ENCODE measurements around the gene TMEM123. TPM values are rescaled to one million over a fixed set of nuclear protein-coding genes. Genes with fewer than 3 reads are reported as not detected.

TMEM123 gene
- polyA plus RNA-seq, 3 donors, result 210 to 283 (median 274) TPM

DNA sequence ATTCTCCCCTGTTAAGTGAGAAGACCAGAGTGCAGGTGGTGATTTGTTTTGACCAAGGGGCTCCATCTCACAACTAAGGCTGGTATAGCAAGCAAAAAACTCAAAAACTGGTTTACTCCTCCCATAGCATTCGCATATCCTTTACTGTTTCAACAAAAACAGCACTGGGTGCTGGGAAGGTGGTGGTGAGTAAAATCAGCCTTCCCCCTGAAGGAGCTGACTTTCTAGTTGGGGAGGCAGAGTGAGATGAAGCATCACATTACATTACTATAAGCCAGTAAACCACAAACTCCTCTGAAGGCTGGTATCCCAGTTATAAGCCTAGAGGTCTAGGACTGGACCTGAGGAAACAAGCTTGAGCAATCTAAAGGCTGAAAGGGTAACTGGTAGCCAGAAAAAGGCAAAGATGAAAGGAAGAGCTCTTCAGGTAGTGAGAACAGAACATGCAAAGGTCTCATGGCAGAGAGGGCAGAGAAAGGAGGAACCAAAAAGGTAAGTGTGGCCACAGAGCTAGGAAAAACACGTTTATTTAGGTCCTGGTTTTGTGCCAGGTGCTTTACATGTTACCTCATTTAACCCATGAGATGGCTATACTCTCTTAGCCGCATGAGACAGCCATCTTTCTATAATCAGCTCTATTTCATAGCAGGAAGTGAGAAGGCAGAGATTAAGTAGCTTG is 22.3 kb downstream of the TMEM123 start:
- no peak for DNase-seq

DNA sequence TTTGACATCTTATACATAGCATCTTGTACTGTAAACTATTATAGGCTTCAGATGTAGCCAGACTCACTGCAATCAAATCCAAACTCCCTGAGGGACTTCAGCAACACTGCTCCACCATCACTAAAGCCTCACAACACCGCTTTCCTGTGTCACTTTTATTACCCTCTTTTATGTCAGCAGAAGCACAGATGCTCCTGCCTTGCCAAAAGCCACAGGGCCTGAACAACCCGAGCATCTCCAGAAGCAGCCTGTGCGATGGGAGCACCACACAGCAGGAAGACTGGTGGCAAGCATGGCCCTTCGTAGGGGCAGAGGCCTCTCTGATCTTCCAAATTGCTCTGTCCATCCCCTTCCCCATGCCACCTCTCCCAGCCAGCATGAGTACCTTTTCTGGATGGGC is 22.9 kb downstream of the TMEM123 start:
- no peak for DNase-seq

DNA sequence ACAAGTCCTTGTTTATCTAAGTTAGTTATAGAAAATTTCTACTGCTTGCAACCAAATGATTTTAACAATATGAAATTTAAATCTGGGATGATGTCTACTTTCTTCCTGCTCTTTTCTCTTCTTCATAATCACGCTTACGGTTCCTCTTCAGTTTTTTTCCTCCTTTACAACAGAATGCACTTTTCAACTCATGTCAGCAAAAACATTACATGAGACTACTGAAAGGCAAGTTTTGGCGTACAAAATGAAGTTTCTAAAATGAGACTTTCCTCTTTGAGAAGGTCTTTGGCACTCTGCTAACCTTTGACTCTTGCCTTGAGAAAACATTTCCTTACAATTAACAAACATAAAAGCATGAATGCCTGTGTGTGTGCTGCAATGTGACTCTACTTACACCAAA is 23.3 kb downstream of the TMEM123 start:
- no peak for DNase-seq

DNA sequence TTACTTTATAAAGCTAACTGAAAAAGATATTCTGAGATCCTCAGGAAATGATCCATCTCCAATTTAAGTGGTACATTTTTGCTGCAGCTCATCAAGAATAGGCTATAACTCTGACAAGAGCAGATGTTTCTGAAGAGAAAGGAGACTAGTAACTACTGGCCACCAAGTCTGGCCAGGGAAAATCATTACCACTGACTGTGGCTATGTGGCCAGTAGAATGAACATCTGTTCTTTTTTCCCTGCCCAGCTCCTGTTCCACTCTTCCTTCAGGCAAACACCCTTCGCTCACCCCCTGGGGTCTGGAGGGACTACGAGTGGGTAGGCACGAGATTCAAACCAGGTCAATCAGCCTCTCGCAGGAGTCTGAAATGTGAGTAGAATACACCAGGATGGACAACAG is 23.9 kb downstream of the TMEM123 start:
- DNase-seq, result no peak

DNA sequence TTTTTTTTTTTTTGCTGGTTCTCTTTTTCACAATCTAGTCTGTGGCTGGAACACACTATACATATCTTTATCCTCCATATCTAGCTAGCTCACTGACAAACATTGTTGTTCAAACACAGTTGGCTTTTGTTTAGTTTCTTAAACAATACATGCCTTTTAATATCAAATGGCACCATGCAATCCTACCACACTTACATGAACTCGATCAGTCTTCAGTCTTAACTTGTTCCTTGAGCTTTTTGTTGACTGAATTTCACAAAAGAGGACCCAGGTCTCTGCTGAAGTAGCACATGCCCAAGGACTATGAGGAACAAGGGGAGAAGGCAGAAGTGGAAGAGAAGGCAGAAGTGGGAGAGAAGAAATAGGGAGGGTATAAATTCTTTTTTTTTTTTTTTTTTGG is 25.5 kb downstream of the TMEM123 start:
- DNase-seq, result no peak

DNA sequence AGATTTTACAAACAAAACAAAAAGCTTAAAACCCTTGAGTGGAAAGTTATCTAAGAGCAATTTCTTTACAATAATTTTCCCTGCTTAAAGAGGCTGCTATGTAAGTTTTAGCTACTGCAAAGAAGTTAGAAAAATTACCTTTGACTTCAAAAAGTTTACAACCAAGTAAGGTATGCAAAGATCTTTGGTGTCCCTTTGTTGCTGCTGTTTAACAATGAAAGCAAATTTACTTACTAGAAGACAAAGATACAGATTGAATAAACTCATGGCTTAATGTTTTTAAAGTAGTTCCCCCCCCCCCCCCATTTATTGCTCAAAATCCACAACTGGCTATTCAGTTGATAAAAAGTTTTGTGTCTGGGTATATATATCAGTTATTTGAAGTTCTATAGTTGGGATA is 26.0 kb downstream of the TMEM123 start:
- DNase-seq, result no peak

DNA sequence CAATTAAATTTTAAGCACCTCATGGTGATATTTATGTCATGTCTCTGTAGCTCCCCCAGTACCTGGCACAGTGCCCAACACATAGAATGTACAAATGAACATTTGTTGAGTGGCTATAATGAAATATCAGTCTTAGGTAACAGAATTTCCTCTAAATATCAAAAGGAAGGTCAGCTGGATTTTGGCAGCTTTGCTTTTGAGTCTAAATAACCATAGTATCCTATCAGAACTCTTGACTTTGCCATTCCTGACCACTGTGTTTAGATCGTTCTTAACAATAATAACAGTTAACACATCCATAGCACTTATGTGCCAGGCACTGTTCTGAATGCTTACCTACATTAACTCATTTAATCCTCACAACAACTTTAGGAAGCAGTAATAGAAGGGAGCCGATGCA is 26.6 kb downstream of the TMEM123 start:
- DNase-seq, result no peak

DNA sequence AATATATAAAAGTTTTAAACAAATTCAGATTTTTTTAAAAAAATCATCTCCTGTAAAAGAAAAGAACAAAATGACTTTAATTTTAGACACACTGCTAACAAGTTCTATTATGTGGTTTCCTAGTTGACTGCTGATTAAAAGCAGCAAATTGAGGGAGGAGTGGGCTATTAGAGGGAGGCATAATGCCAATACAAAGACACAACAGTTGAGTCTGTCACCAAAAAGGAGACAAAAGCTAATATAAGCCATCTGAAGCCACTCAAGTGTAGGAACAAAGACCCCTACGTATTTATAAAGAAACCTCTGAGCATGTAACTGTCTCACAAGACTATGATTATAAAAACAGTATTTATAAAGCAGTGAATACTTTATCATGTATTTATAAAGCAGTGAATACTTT is 28.6 kb downstream of the TMEM123 start:
- no peak for DNase-seq

DNA sequence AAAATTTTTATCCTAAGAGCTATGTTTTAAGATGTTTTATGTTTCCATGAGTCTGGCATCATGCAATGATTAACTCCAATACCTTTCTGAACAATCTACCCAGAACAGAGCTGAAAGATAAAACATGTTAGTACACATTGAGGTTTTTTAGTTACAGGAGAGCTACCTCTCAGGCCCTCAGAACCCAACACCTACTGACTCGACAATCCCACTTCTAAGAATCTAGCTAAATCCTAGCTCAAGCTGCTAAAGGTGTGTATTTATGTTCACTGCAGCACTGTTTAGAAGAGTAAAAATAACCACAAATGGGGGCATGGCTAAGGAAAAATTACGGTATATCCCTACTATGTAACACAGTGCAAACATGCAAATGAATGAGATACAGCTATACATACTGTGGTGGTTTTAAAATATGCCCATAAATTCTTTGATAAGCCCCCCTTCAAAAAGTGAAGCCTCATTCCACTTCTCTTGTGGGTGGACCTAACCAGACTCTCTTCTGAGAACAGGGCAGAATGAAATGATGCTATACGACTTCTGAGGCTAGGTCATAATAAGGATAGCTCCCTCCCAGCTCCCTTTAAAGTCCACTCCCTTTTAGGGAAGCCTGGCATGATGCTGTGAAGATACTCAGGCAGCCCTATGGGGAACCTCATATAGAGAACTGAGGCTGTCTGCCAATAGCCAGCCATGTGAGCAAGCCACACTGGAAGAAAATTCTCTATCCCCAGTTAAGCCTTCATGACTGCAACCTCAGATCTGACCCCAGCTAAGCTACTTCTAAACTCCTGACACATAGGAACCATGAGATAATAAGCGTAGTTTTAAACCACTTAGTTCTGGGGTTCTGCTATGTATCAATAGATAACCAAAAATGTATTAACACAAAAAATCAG is 29.5 kb downstream of the TMEM123 start:
- no peak for DNase-seq

DNA sequence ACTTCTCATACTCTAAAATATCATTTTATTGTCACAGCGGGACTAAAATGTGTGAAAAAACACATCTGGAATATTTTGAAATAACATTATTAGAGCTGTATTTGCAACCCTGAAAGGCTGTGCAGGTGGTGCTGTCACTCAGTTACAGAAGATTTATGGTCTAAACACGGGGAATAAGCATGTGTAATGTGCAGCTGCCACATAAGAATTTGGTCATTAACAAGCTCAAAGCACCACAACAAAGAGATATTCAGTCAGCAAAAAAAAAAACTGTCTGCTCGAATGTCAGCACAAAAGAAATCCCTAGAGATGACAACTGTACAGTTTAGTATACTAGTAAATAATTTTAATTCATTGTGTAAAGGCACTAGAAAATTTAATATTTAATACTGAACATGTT is 31.3 kb downstream of the TMEM123 start:
- DNase-seq, result no peak

DNA sequence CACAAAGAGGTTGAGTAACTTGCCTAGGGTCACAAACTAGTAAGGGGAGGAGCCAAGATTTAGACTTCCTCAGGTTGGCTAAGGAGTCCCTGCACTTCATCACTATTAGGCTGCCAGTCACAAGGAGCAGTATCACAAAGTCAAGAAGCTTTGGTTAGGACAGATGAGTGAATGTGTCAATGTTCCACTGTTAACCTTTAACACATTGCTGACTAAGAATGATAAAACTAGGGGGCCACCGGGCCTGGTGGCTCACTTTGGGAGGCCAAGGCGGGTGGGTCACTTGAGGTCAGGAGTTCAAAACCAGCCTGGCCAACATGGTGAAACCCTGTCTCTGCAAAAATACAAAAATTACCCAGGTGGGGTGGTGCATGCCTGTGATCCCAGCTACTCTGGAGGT is 32.0 kb downstream of the TMEM123 start:
- no peak for DNase-seq

DNA sequence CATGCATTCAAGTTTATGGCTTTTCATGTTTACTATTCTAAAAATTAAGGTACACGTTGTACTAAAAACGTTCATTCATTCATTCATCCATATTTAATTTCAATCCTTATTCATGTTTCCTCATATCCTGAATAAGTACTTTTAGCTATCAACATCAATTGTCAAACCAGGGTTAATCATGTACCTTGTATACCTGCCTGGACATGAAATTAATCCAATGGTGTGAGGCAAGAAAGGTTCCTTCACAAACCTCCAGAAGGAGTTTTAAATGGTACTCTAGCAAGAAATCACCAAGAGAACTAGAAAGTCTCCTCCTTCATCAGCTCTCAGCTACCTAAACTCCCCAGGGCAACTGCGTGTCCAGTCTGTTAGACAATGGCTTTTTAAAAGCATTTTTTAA is 33.4 kb downstream of the TMEM123 start:
- no peak for DNase-seq

DNA sequence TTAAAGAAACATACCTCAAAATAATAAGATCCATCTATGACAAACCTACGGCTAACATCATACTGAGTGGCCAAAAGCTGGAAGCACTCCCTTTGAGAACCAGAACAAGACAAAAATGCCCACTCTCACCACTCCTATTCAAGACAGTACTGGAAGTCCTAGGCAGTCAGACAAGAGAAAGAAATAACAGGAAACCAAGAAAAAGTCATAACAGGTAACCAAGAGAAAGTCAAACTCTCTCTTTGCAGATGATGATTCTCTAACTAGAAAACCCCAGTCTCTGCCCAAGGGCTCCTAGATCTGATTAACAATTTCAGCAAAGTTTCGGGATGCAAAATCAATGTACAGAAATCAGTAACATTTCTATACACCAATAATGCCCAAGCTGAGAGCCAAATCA is 35.6 kb downstream of the TMEM123 start:
- DNase-seq, result no peak

DNA sequence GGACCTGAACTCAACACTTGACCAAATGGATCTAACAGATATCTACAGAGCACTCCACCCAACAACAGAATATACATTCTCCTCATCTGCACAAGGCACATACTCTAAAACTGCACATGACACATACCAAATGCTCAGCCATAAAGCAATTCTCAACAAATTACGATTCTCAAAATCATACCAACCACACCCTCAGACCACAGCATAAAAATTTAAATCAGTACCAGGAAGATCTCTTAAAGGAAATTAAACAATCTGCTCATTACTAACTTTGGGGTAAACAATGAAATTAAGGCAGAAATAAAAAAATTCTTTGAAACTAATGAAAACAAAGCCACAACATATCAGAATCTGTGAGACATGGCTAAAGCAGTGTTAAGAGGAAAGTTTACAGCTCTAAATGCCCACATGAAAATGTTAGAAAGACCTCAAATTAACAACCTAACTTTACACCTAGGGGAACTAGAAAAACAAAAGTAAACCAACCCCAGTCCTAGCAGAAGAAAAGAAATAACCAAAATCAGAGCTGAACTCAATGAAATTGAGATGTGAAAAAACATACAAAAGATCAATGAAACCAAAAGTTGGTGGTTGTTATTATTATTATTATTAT is 37.2 kb downstream of the TMEM123 start:
- DNase-seq, result no peak

DNA sequence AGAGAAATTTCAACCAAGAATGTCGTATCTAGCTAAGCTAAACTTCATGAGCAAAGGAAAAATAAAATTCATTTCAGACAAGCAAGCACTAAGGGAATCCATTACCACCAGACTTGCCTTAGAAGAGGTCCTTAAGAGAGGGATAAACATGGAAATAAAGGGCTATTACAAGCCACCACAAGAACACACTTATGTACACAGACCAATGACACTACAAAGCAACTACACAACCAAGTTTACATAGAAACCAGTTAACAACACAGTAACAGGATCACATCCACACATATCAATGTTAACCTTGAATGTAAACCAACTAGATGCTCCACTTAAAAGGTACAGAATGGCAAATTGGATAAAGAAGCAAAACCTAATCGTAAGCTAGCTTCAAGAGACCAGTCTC is 38.0 kb downstream of the TMEM123 start:
- DNase-seq, result no peak

DNA sequence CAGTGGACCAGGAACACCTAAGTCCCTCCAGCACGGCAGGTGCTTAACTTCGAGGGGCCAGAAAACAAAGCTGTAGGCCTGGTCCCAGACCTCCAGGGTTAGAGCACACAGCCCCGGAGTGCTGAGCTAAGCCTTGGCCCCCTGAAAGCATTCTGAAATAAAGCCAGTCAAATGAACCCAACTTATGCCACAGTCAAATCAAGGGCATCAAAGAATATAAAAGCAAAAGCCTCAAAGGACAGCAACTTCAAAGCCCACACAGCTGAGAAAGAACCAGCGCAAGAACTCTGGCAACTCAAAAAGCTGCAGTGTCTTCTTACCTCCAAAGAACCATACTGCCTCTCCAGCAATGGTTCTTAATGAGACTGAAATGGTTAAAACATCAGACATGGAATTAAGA is 39.1 kb downstream of the TMEM123 start:
- DNase-seq, result no peak

DNA sequence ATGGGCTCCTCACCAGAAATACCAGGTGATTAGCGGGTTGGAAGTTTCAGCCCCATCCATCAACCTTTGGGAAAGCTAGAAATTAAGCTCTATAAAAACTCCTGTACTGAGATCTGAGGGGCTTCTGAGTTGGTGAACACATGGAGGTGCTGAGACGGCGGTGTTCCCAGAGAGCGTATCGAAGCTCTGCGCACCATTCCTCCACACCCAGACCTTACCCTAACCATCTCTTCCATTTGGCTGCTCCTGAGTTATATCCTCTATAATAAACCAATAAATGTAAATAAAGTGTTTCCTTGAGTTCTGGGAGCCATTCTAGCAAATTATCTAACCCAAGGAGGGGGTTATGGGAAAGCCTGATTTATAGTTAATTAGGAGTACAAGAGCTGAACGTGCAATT is 41.4 kb downstream of the TMEM123 start:
- no peak for DNase-seq

DNA sequence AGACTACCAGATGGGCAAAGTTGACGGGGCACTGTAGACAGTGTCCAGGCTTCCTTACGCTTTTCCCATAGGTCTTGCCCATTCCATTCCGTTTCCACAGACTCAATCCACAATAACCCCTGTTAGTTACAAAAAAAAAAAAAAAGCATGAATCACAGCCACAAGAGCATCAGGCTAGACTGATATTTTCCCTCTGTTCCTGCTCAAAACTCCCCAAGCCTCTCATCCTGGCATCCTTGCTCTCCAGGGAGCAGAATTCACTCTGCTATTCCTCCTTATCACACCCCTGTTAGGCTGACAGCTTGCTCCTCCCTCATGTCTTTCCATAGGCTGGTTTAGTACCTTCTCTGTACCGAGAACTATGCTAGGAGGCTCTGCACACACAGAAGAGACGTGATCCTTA is 42.2 kb downstream of the TMEM123 start:
- no peak for DNase-seq

DNA sequence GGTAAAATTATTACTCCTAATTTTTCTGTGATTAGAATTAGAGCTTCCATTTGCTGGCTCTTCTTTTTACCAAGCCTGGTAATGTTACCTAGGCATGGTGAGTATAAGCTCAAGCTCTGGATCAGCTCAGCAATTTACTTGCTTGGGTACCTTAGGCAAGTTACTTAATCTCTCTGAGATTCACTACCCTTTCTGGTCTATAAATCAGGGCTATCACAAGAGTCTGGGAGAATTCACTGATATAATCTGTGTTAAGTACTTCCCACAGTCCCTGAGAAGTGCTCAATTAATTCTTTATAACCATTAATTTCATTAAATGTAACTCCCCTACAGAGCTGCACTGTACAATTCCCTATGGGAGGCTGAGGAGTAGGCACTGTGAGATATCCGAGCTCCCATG is 44.2 kb downstream of the TMEM123 start:
- no peak for DNase-seq

DNA sequence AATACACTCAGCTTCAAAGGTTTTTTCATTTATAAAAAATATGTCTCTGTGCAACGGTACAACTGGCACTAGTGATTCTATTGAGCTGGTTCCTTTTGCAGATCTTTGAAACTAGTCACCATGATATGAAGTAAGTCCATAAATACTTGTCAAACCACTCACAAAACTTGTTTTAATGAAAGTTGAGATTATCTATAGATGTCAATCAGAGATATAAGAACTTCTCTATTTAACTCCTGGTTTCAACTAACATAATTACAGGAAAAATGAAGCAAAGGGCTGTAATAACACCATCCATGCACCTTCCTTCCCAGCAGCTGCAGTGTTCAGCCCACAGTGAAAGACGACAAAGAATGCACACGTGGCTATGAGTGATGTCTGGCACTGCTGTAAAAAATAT is 44.7 kb downstream of the TMEM123 start:
- no peak for DNase-seq

DNA sequence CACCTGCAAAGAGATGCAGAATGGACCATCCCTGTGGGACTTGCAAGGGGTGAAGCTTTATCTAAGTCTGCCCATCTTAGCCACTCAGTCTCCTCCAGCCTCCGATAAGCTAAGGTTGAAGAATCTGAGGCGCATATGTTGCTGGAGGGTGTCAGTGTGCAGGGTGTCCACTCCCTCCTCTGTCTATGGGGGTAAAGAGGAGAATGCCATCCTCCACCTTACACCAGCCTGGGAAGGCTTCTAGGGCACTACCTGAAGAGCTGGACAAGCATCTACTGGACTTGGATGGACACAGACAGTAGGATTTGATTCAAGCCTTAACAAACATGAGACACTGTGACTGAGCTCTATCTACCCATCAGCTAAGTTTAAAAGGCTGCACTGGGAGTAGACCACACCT is 46.5 kb downstream of the TMEM123 start:
- DNase-seq, result no peak

DNA sequence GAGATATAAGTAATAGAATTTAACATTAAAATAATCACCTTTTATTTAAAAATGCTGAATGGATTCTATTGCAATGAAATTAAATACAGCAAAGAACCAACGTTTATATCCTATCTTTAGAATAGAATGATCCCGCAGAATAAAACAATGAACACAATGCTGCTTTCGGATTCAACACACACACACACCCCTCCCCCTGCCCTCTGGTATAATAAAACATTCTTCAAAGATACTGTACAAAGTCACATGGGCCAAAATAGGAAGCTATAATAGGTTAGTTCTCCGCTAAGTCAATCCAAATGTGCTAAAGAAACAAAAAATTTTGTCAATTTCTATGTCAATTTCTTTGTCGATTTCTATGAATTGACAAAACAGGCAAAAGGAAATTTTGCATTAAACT is 47.1 kb downstream of the TMEM123 start:
- no peak for DNase-seq

DNA sequence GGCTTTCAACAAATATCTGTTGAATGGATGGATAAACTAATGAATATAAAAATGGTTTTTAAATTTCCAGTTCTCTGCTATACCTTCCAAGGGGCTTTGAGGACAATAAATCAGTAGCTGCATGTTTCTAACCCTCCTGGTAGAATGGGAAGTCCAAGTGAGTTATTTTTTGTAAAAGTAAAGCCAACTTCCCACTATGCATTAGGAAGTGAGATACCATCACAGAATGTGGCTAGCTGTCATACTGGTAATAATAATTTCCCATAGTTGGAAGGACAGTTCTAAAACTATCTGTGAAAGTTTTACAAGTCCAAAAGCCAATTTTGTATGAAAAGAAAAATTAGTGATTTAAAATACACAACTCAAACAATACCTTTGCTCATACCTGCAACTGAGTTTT is 50.0 kb downstream of the TMEM123 start:
- no peak for DNase-seq

Data from renal pelvis (tissue), 4 donors.